OCI-LY7 (cell line): ENCODE results near the gene MANBA. TPM values are rescaled to one million over a fixed set of nuclear protein-coding genes. Genes with fewer than 3 reads are reported as not detected.

Experiments used
- BruUV-seq: library from RNA; stranded (reverse); fragments of 400-500 nt; replicated peaks from 2 replicates; lab custom pipeline; 2021; lab: Mats Ljungman, UMichigan
- CTCF ChIA-PET: fragments of 300-600 bp; sonication (Branson Sonifier 250); formaldehyde crosslinking; loops from one replicate; lab custom pipeline; 2022; ENCODE audit warnings: antibody characterized with exemption; ENCODE audit not compliant: unreplicated experiment; lab: Charles Lee
- POLR2A ChIA-PET: fragments of 300-600 bp; sonication (Branson Sonifier 250); formaldehyde crosslinking; loops from one replicate; lab custom pipeline; 2022; ENCODE audit warnings: antibody characterized with exemption; lab: Charles Lee
- DNase-seq: peaks from one replicate; pipeline ENCODE4 v3.0.0-alpha.2; 2015; ENCODE audit warnings: low spot score
- H2AFZ ChIP-seq: fragments of 200-600 bp; sonication (generic), shearing (Covaris generic); 2 replicates; pipeline ENCODE4 v1.6.1; 2014; ENCODE audit warnings: mild to moderate bottlenecking, antibody characterized with exemption, low read length, moderate library complexity
- H3K27ac ChIP-seq: fragments of 200-600 bp; sonication (generic); 2 replicates; pipeline ENCODE4 v1.5.1; 2014; ENCODE audit warnings: mixed run types, low read depth, mild to moderate bottlenecking, moderate library complexity, low read length, inconsistent platforms; ENCODE audit not compliant: poor library complexity, severe bottlenecking
- H3K36me3 ChIP-seq: fragments of 200-600 bp; sonication (generic); 2 replicates; pipeline ENCODE4 v1.6.1; 2014; ENCODE audit warnings: mild to moderate bottlenecking, antibody characterized with exemption, low read length, moderate library complexity, mixed read lengths; ENCODE audit not compliant: insufficient read depth
- H3K4me1 ChIP-seq: fragments of 200-600 bp; sonication (generic); 2 replicates; pipeline ENCODE4 v1.5.1; 2014; ENCODE audit warnings: mild to moderate bottlenecking, low read length; ENCODE audit not compliant: insufficient read depth, poor library complexity, severe bottlenecking
- H3K4me2 ChIP-seq: fragments of 200-600 bp; sonication (generic); 2 replicates; pipeline ENCODE4 v1.6.1; 2014; ENCODE audit warnings: mild to moderate bottlenecking, low read length
- H3K4me3 ChIP-seq: fragments of 200-600 bp; sonication (generic); 2 replicates; pipeline ENCODE4 v1.5.1; 2014; ENCODE audit warnings: mild to moderate bottlenecking, low read depth, low read length; ENCODE audit not compliant: poor library complexity, severe bottlenecking
- H3K79me2 ChIP-seq: fragments of 200-600 bp; sonication (generic); 2 replicates; pipeline ENCODE4 v1.6.1; 2016; ENCODE audit warnings: low read depth, mild to moderate bottlenecking, low read length, moderate library complexity, mixed read lengths; ENCODE audit not compliant: insufficient read depth
- H3K9me2 ChIP-seq: fragments of 200-600 bp; sonication (generic); 2 replicates; pipeline ENCODE4 v1.6.1; 2016; ENCODE audit warnings: mild to moderate bottlenecking, low read length, mixed read lengths; ENCODE audit not compliant: insufficient read depth
- H3K9me3 ChIP-seq: fragments of 200-600 bp; sonication (generic); 2 replicates; pipeline ENCODE4 v1.6.1; 2014; ENCODE audit warnings: mild to moderate bottlenecking, mixed run types, low read length, mixed read lengths
- H4K20me1 ChIP-seq: fragments of 200-600 bp; sonication (generic); 2 replicates; pipeline ENCODE4 v1.6.1; 2014; ENCODE audit warnings: mild to moderate bottlenecking, antibody characterized with exemption, low read length, moderate library complexity, mixed read lengths; ENCODE audit not compliant: insufficient read depth
- CTCF ChIP-seq: fragments of 200-600 bp; sonication (generic); conservative IDR thresholded peaks from 2 replicates; pipeline ENCODE4 v1.5.1; 2014; ENCODE audit warnings: mild to moderate bottlenecking, antibody characterized with exemption, low read length, moderate library complexity, mixed read lengths
- EZH2phosphoT487 ChIP-seq: fragments of 200-600 bp; sonication (generic); IDR thresholded peaks from 2 replicates; pipeline ENCODE4 v1.6.1; 2018; ENCODE audit warnings: low read depth, borderline replicate concordance, mild to moderate bottlenecking, mixed run types, antibody characterized with exemption, low read length, moderate library complexity, mixed read lengths
- intact Hi-C: fragments of 100-400 bp; cut with micrococcal nuclease; formaldehyde crosslinking; loops from one replicate; pipeline ENCODE4 v1.10.0; 2022; ENCODE audit not compliant: unreplicated experiment
- total RNA-seq, 2 experiments: library from RNA; depleted of rRNA in 1 of 2; stranded (reverse); fragments of >200 nt in 1 of 2; shearing (Covaris generic) in 1 of 2; gene quantifications; 2 replicates each; pipeline ENCODE4 v1.2.3, GENCODE V29; 2014 to 2022

The MANBA gene
- total RNA-seq, 2 experiments from 2014 or later = 22.8 to 30.0 TPM

- Histone ChIP-seq H2AFZ (no peak overlapping the region), H3K36me3 (peaks cover 100% of the 10 kb centered on the region), H3K9me3 (no peaks in the 10 kb centered on the region), H3K27ac (no peak overlapping the region), H3K4me3 (no peak overlapping the region), H4K20me1 (peaks cover 80% of the 10 kb centered on the region), H3K4me1 (peaks cover 31% of the 10 kb centered on the region), H3K4me2 (no peak overlapping the region), H3K9me2 (no peaks in the 10 kb centered on the region), H3K79me2 (peaks cover 99% of the 10 kb centered on the region)
- peak; percentile 34 for DNase-seq
- ChIA-PET POLR2A (interaction anchor here (1.2 to 4.3 kb wide), 4 partner anchors 9 to 16 kb away, joined by 5 to 63 read pairs (median 8); partner anchors contain the start of gene UBE2D3), CTCF (no interaction called here)
- no TSS peak for BruUV-seq
- no peak for TF ChIP-seq EZH2phosphoT487
- no peak for TF ChIP-seq CTCF
- intact Hi-C loops = no loop called here
These were observed 48.4 kb upstream of the MANBA start for GRCh38 chr4:102809190-102809589.

- intact Hi-C loops = no loop called here
- Histone ChIP-seq H3K9me2 (no peaks in the 10 kb centered on the region), H3K36me3 (peaks cover 100% of the 10 kb centered on the region), H2AFZ (no peak overlapping the region), H3K4me3 (no peak overlapping the region), H3K4me2 (no peak overlapping the region), H4K20me1 (peaks cover 71% of the 10 kb centered on the region), H3K27ac (no peak overlapping the region), H3K4me1 (peaks cover 27% of the 10 kb centered on the region), H3K9me3 (no peaks in the 10 kb centered on the region), H3K79me2 (peaks cover 90% of the 10 kb centered on the region)
- TF ChIP-seq EZH2phosphoT487 = no peak
- BruUV-seq = TSS peak; percentile 1
- CTCF ChIA-PET = no interaction called here
- POLR2A ChIA-PET = interaction anchor here (1.0 to 1.1 kb wide), 2 partner anchors 22 to 60 kb away, joined by 3 to 4 read pairs; no protein-coding TSS in a partner anchor
- no peak for DNase-seq
These were observed 47.2 kb upstream of the MANBA start for GRCh38 chr4:102808009-102808408.

- no peak overlapping the region for H3K4me3 ChIP-seq
- H3K9me2 ChIP-seq = no peaks in the 10 kb centered on the region
- peaks cover 89% of the 10 kb centered on the region for H3K79me2 ChIP-seq
- no peak for TF ChIP-seq EZH2phosphoT487
- no peak for TF ChIP-seq CTCF
- no peak overlapping the region for H3K27ac ChIP-seq
- no peak overlapping the region for H3K4me2 ChIP-seq
- no peak overlapping the region for H2AFZ ChIP-seq
- DNase-seq = no peak
- H3K9me3 ChIP-seq = no peaks in the 10 kb centered on the region
- no TSS peak for BruUV-seq
- ChIA-PET POLR2A (interaction anchor here (1.0 to 3.3 kb wide), 3 partner anchors 10 to 60 kb away, joined by 3 to 20 read pairs (median 4); no protein-coding TSS in a partner anchor), CTCF (no interaction called here)
- intact Hi-C loops = no loop called here
- peaks cover 27% of the 10 kb centered on the region for H3K4me1 ChIP-seq
- peaks cover 65% of the 10 kb centered on the region for H4K20me1 ChIP-seq
- H3K36me3 ChIP-seq = peaks cover 100% of the 10 kb centered on the region
These were observed 46.6 kb upstream of the MANBA start for GRCh38 chr4:102807345-102807744.
